ENCODE results near the gene TMEM18. TPM values are rescaled to one million over a fixed set of nuclear protein-coding genes. Genes with fewer than 3 reads are reported as not detected.

Gene TMEM18
- total and polyA plus RNA-seq, 2 of the 13 experiments (the other 11 are each of a cell fraction or from before 2014, with no cell fraction given) = 45.9 to 49.4 TPM

DNA sequence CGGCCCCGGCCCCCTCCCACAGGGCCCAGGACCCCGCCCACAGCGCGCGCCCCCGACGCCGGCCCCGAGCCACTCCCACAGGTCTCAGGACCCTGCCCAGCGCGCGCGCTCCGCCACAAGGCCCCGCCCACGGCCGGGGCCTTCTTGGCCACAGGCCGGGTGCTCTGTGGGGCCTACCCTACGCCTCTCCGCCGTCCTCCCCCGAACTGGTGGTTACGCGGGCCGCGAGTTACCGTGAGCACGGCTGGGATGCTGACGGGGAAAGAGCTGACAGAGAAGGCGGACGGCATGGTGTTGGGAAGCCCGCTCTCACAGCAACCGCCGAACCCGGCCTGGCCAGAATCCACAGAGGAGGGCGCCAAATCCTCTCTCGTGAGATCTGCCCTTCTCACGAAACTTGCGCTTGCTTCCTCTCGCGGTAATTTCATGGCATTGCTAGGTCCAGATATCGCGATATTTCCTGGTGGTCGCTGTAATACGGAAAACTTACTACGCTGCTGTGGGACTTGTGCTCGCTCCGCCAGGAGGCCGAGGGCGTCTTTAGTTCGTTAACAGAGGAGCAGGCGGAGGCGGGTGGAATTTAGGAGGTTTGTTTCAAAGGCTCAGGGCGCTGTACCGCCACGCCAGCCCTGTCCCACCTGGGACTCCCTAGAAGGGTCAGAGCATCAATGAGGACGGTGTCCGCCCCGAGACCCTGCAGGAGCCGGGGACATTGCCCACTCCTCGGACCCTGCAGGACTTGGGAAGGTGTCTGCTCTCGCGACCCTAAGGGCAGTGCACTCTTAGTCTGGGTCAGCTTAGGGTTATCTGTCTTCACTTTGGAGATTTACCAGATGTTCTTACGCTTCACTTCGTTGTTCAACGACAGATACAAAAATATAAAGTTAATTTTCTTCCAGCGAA is at the start of gene TMEM18 (continued):
- peak; percentile 73; the same call in 1 of the 2 replicates for TF ChIP-seq NAIF1 (CRISPR knock-in tag; IDR thresholded peaks at IDR 0.05; ENCODE audit: borderline replicate concordance)
- peak; percentile 20; the same call in 1 of the 2 replicates for TF ChIP-seq HNF4A (CRISPR knock-in tag; IDR thresholded peaks at IDR 0.05)
- TF ChIP-seq ZNF468 (CRISPR knock-in tag; IDR thresholded peaks at IDR 0.05) = peak; percentile 88; the same call in 1 of the 2 replicates
- peak; percentile 73; the same call in 1 of the 2 replicates for TF ChIP-seq ISX (CRISPR knock-in tag; conservative IDR thresholded peaks at IDR 0.05)
- no peak for TF ChIP-seq NR2F6 (IDR thresholded peaks at IDR 0.05)
- no peak for TF ChIP-seq NR2F6 (CRISPR knock-in tag; IDR thresholded peaks at IDR 0.05)
- peak; percentile 83; the same call in 1 of the 2 replicates for TF ChIP-seq ELF3 (CRISPR knock-in tag; IDR thresholded peaks at IDR 0.05)
- TF ChIP-seq HIC2 (CRISPR knock-in tag; IDR thresholded peaks at IDR 0.05; ENCODE audit: low read depth) = no peak
- TF ChIP-seq ZBTB14 (CRISPR knock-in tag; IDR thresholded peaks at IDR 0.05) = peak; percentile 97
- 0 out of 2 replicates have a peak, but pooled peaks have one; percentile 5 for TF ChIP-seq MEIS1 (CRISPR knock-in tag; IDR thresholded peaks at IDR 0.05; ENCODE audit: borderline replicate concordance)
- TF ChIP-seq PCBP2 (optimal IDR thresholded peaks at IDR 0.05; ENCODE audit: low read depth, low read length, poor library complexity, severe bottlenecking) = no peak
- TF ChIP-seq ZNF414 (CRISPR knock-in tag; IDR thresholded peaks at IDR 0.05) = peak; percentile 76; the same call in 1 of the 2 replicates
- no peak for TF ChIP-seq FOXP1 (IDR thresholded peaks at IDR 0.05)
- 0 out of 2 replicates have a peak, but pooled peaks have one; percentile 6 for TF ChIP-seq FOXP1 (CRISPR knock-in tag; IDR thresholded peaks at IDR 0.05)
- peak; percentile 72; the same call in 1 of the 2 replicates for TF ChIP-seq ZNF670 (CRISPR knock-in tag; IDR thresholded peaks at IDR 0.05; ENCODE audit: borderline replicate concordance)
- peak; percentile 90 for TF ChIP-seq ZFP1 (CRISPR knock-in tag; IDR thresholded peaks at IDR 0.05)
- TF ChIP-seq ZNF724P (CRISPR knock-in tag; IDR thresholded peaks at IDR 0.05; ENCODE audit: borderline replicate concordance) = peak; percentile 96
- TF ChIP-seq SMARCE1 (IDR thresholded peaks at IDR 0.05; ENCODE audit: borderline replicate concordance) = no peak
- no peak for TF ChIP-seq ZBTB1 (CRISPR knock-in tag; IDR thresholded peaks at IDR 0.05; ENCODE audit: borderline replicate concordance)
- TF ChIP-seq ZNF674 (CRISPR knock-in tag; IDR thresholded peaks at IDR 0.05; ENCODE audit: low read depth) = 0 out of 2 replicates have a peak, but pooled peaks have one; percentile 13
- peak; percentile 92 for TF ChIP-seq SIN3A (IDR thresholded peaks at IDR 0.05; ENCODE audit: borderline replicate concordance, low read depth, low read length)
- no peak for TF ChIP-seq GABPA (IDR thresholded peaks at IDR 0.05; ENCODE audit: low read depth, low read length)
- peak; percentile 65 for TF ChIP-seq GABPA (CRISPR knock-in tag; IDR thresholded peaks at IDR 0.05; ENCODE audit: low read depth)
- peak; percentile 95 for TF ChIP-seq IKZF4 (CRISPR knock-in tag; IDR thresholded peaks at IDR 0.05; ENCODE audit: borderline replicate concordance, low read depth, not compliant biosample characterization)
- peak; percentile 85 for TF ChIP-seq ESRRA (CRISPR knock-in tag; IDR thresholded peaks at IDR 0.05; ENCODE audit: low read depth)
- TF ChIP-seq ZNF232 (CRISPR knock-in tag; IDR thresholded peaks at IDR 0.05; ENCODE audit: borderline replicate concordance) = peak; percentile 85; the same call in 1 of the 2 replicates
- TF ChIP-seq MAFG (CRISPR knock-in tag; IDR thresholded peaks at IDR 0.05) = no peak
- peak; percentile 44 for TF ChIP-seq RBM22 (optimal IDR thresholded peaks at IDR 0.05; ENCODE audit: low read length)
- no peak for TF ChIP-seq REL (CRISPR knock-in tag; conservative IDR thresholded peaks at IDR 0.05)

Measured in HepG2 (cell line).